Activated T-helper 17 cell treated with anti-CD3 and anti-CD28 coated beads, Interleukin-2, amount 50 U/mL, for 72 hours (primary cell): ENCODE measurements around the gene CENPP. TPM values are rescaled to one million over a fixed set of nuclear protein-coding genes. Genes with fewer than 3 reads are reported as not detected.

ENCODE experiments used
- ATAC-seq: fragments of 150-1000 bp; cut with Tn5 transposase; replicated peaks from 2 replicates; pipeline ENCODE4 v1.10.0; 2021; ENCODE audit warnings: mild to moderate bottlenecking, moderate library complexity
- H3K27ac Mint-ChIP-seq: one replicate; pipeline ENCODE4 v1.8.0; 2022; ENCODE audit warnings: mixed read lengths
- H3K27me3 Mint-ChIP-seq: one replicate; pipeline ENCODE4 v1.8.0; 2022; ENCODE audit warnings: mixed read lengths
- H3K36me3 Mint-ChIP-seq: one replicate; pipeline ENCODE4 v1.8.0; 2022; ENCODE audit warnings: low read depth, mild to moderate bottlenecking, mixed read lengths
- H3K4me1 Mint-ChIP-seq: one replicate; pipeline ENCODE4 v1.8.0; 2022; ENCODE audit warnings: mixed read lengths
- H3K4me3 Mint-ChIP-seq: one replicate; pipeline ENCODE4 v1.8.0; 2022; ENCODE audit warnings: mild to moderate bottlenecking, mixed read lengths
- H3K9me3 Mint-ChIP-seq: one replicate; pipeline ENCODE4 v1.8.0; 2022; ENCODE audit warnings: mixed read lengths
- total RNA-seq, 2 donors: library from RNA; stranded (reverse); gene quantifications; one replicate each; pipeline ENCODE4 v1.2.3, GENCODE V29; 2022

Gene CENPP
- total RNA-seq, 2 donors from 2014 or later = 19.3 to 31.5 TPM

- H3K27me3 Mint-ChIP-seq = no peaks in the 10 kb centered on the region
- peaks cover 91% of the 10 kb centered on the region for H3K36me3 Mint-ChIP-seq
- no peak for ATAC-seq
- H3K27ac Mint-ChIP-seq = no peak overlapping the region
- H3K4me1 Mint-ChIP-seq = peaks cover 8% of the 10 kb centered on the region
- H3K9me3 Mint-ChIP-seq = peaks cover 6% of the 10 kb centered on the region
- no peak overlapping the region for H3K4me3 Mint-ChIP-seq
Observed at GRCh38 chr9:92650296-92650695, 324.5 kb downstream of the CENPP start.

- Mint-ChIP-seq H3K4me3 (no peak overlapping the region), H3K27me3 (no peaks in the 10 kb centered on the region), H3K9me3 (peaks cover 6% of the 10 kb centered on the region), H3K4me1 (peaks cover 8% of the 10 kb centered on the region), H3K36me3 (peaks cover 91% of the 10 kb centered on the region), H3K27ac (no peak overlapping the region)
- no peak for ATAC-seq
Observed at GRCh38 chr9:92650839-92651621, 325.3 kb downstream of the CENPP start.

- Mint-ChIP-seq H3K4me1 (peaks cover 1% of the 10 kb centered on the region), H3K27ac (no peak overlapping the region), H3K9me3 (no peaks in the 10 kb centered on the region), H3K36me3 (peaks cover 89% of the 10 kb centered on the region), H3K27me3 (no peaks in the 10 kb centered on the region), H3K4me3 (no peak overlapping the region)
- ATAC-seq = no peak
Observed at GRCh38 chr9:92652461-92652860, 326.7 kb downstream of the CENPP start.

- H3K27ac Mint-ChIP-seq = no peak overlapping the region
- peaks cover 81% of the 10 kb centered on the region for H3K36me3 Mint-ChIP-seq
- H3K4me3 Mint-ChIP-seq = no peak overlapping the region
- no peaks in the 10 kb centered on the region for H3K4me1 Mint-ChIP-seq
- ATAC-seq = no peak
- no peaks in the 10 kb centered on the region for H3K27me3 Mint-ChIP-seq
- no peaks in the 10 kb centered on the region for H3K9me3 Mint-ChIP-seq
Observed at GRCh38 chr9:92654481-92655301, 328.9 kb downstream of the CENPP start.

- no peak overlapping the region for H3K27ac Mint-ChIP-seq
- no peak for ATAC-seq
- no peaks in the 10 kb centered on the region for H3K4me1 Mint-ChIP-seq
- no peaks in the 10 kb centered on the region for H3K9me3 Mint-ChIP-seq
- peaks cover 75% of the 10 kb centered on the region for H3K36me3 Mint-ChIP-seq
- H3K27me3 Mint-ChIP-seq = no peaks in the 10 kb centered on the region
- H3K4me3 Mint-ChIP-seq = no peak overlapping the region
Observed at GRCh38 chr9:92655366-92655765, 329.6 kb downstream of the CENPP start.

- no peak for ATAC-seq
Observed at GRCh38 chr9:92655896-92656536, 330.3 kb downstream of the CENPP start.

GRCh38 chr9:92656537-92656925 is 330.8 kb downstream of the CENPP start:
- peaks cover 2% of the 10 kb centered on the region for H3K4me1 Mint-ChIP-seq
- H3K9me3 Mint-ChIP-seq = no peaks in the 10 kb centered on the region
- H3K36me3 Mint-ChIP-seq = peaks cover 63% of the 10 kb centered on the region
- ATAC-seq = no peak
- H3K4me3 Mint-ChIP-seq = no peak overlapping the region
- no peak overlapping the region for H3K27ac Mint-ChIP-seq
- H3K27me3 Mint-ChIP-seq = no peaks in the 10 kb centered on the region

More at GRCh38 chr9:92655896-92656536, 330.3 kb downstream of the CENPP start:
- Mint-ChIP-seq H3K4me3 (no peak overlapping the region), H3K4me1 (no peaks in the 10 kb centered on the region), H3K36me3 (peaks cover 68% of the 10 kb centered on the region), H3K27me3 (no peaks in the 10 kb centered on the region), H3K9me3 (no peaks in the 10 kb centered on the region), H3K27ac (no peak overlapping the region)

- Mint-ChIP-seq H3K36me3 (peaks cover 60% of the 10 kb centered on the region), H3K27me3 (no peaks in the 10 kb centered on the region), H3K4me1 (peaks cover 6% of the 10 kb centered on the region), H3K9me3 (no peaks in the 10 kb centered on the region), H3K4me3 (no peak overlapping the region), H3K27ac (no peak overlapping the region)
- ATAC-seq = no peak
Observed at GRCh38 chr9:92657296-92658094, 331.7 kb downstream of the CENPP start.

- H3K4me3 Mint-ChIP-seq = no peak overlapping the region
Observed at GRCh38 chr9:92658176-92658575, 332.4 kb downstream of the CENPP start.

GRCh38 chr9:92658611-92659010 is 332.9 kb downstream of the CENPP start:
- Mint-ChIP-seq H3K27ac (no peak overlapping the region), H3K36me3 (peaks cover 50% of the 10 kb centered on the region), H3K4me3 (no peak overlapping the region), H3K4me1 (peaks cover 6% of the 10 kb centered on the region), H3K27me3 (no peaks in the 10 kb centered on the region), H3K9me3 (no peaks in the 10 kb centered on the region)
- ATAC-seq = no peak

More at GRCh38 chr9:92658176-92658575, 332.4 kb downstream of the CENPP start:
- ATAC-seq = no peak
- Mint-ChIP-seq H3K27me3 (no peaks in the 10 kb centered on the region), H3K9me3 (no peaks in the 10 kb centered on the region), H3K4me1 (peaks cover 6% of the 10 kb centered on the region), H3K27ac (no peak overlapping the region), H3K36me3 (peaks cover 54% of the 10 kb centered on the region)

- Mint-ChIP-seq H3K4me3 (no peak overlapping the region), H3K36me3 (peaks cover 42% of the 10 kb centered on the region), H3K4me1 (peaks cover 11% of the 10 kb centered on the region), H3K27me3 (no peaks in the 10 kb centered on the region), H3K27ac (no peak overlapping the region), H3K9me3 (no peaks in the 10 kb centered on the region)
- no peak for ATAC-seq
Observed at GRCh38 chr9:92659601-92660000, 333.8 kb downstream of the CENPP start.

GRCh38 chr9:92660266-92660665 is 334.5 kb downstream of the CENPP start:
- Mint-ChIP-seq H3K4me3 (no peak overlapping the region), H3K4me1 (peaks cover 16% of the 10 kb centered on the region), H3K36me3 (peaks cover 45% of the 10 kb centered on the region), H3K9me3 (no peaks in the 10 kb centered on the region), H3K27me3 (no peaks in the 10 kb centered on the region), H3K27ac (no peak overlapping the region)
- no peak for ATAC-seq

- peaks cover 22% of the 10 kb centered on the region for H3K4me1 Mint-ChIP-seq
- H3K9me3 Mint-ChIP-seq = no peaks in the 10 kb centered on the region
- no peaks in the 10 kb centered on the region for H3K27me3 Mint-ChIP-seq
- H3K36me3 Mint-ChIP-seq = peaks cover 41% of the 10 kb centered on the region
- no peak for ATAC-seq
- peak overlapping the region; percentile 65 for H3K27ac Mint-ChIP-seq
- H3K4me3 Mint-ChIP-seq = no peak overlapping the region
Observed at GRCh38 chr9:92661127-92661526, 335.4 kb downstream of the CENPP start.

GRCh38 chr9:92661743-92662142 is 336.0 kb downstream of the CENPP start:
- Mint-ChIP-seq H3K4me1 (peaks cover 22% of the 10 kb centered on the region), H3K27ac (peak overlapping the region; percentile 65), H3K4me3 (no peak overlapping the region), H3K9me3 (no peaks in the 10 kb centered on the region), H3K36me3 (peaks cover 38% of the 10 kb centered on the region), H3K27me3 (no peaks in the 10 kb centered on the region)
- ATAC-seq = no peak
